Activated T-cell treated with anti-CD3 and anti-CD28 coated beads, Interleukin-2, amount 50 U/mL, for 24 hours (primary cell): Measurements from ENCODE around the gene FLNC.

Source experiments
- DNase-seq: peaks from one replicate; pipeline ENCODE4 v3.0.0-alpha.2; 2020
- H3K27ac Mint-ChIP-seq: 2 replicates; pipeline ENCODE4 v1.8.0; 2020; ENCODE audit warnings: mild to moderate bottlenecking, mixed read lengths
- H3K27me3 Mint-ChIP-seq: 2 replicates; pipeline ENCODE4 v1.8.0; 2020; ENCODE audit warnings: mixed read lengths
- H3K36me3 Mint-ChIP-seq: 2 replicates; pipeline ENCODE4 v1.8.0; 2020; ENCODE audit warnings: low read depth, mixed read lengths
- H3K4me1 Mint-ChIP-seq: 2 replicates; pipeline ENCODE4 v1.8.0; 2020; ENCODE audit warnings: low read depth, mixed read lengths
- H3K4me3 Mint-ChIP-seq: 2 replicates; pipeline ENCODE4 v1.8.0; 2020; ENCODE audit warnings: mild to moderate bottlenecking, moderate library complexity, mixed read lengths
- H3K9me3 Mint-ChIP-seq: 2 replicates; pipeline ENCODE4 v1.8.0; 2020; ENCODE audit warnings: mixed read lengths

The FLNC gene

DNA sequence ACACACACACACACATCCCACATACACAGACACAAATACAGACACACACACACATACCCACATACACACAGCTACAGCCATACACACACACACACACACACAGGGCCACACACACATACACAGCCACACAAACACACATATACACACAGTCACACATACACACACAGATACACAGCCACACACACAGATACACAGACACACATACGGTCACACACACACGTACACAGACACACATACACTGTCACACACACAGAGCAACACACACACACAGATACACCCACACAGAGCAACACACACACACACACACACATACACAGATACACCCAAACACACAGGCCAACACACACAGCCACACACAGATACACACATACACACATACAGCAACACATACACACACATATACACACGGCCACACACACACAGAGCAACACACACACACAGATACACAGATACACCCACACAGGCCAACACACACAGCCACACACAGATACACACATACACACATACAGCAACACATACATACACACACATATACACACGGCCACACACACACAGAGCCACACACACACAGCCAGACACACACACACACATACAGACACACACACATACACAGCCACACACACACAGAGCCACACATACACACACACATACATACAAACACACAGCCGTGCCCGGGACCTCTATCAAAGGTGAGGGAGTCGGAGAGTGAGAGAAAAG lies 58.0 kb downstream of the FLNC start:
- Mint-ChIP-seq H3K9me3 (no peaks in the 10 kb centered on the region), H3K36me3 (no peaks in the 10 kb centered on the region), H3K27ac (no peak overlapping the region), H3K4me1 (peaks cover 3% of the 10 kb centered on the region), H3K27me3 (peaks cover 24% of the 10 kb centered on the region), H3K4me3 (no peak overlapping the region)
- DNase-seq: no peak

DNA sequence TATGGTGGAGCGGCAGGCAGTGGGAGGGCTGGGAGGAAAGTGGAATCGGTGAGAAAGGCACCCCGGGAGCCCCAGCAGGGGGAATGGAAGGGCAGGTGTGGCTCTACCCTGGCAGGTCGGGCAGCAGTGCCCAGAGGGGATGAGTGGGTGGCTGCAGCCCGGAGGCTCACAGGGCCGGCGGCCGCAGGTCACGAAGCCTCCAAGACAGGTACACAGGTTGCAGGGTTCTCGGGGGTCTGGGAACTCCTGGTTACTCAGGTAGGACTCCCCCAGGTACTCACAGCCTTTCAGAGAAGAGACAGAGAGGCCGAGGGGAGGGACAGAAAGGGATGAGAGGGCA lies 58.5 kb downstream of the FLNC start:
- H3K36me3 Mint-ChIP-seq: no peaks in the 10 kb centered on the region
- peaks cover 24% of the 10 kb centered on the region for H3K27me3 Mint-ChIP-seq
- no peak overlapping the region for H3K27ac Mint-ChIP-seq
- no peak overlapping the region for H3K4me3 Mint-ChIP-seq
- no peaks in the 10 kb centered on the region for H3K9me3 Mint-ChIP-seq
- H3K4me1 Mint-ChIP-seq: peaks cover under 1% of the 10 kb centered on the region
- no peak for DNase-seq

DNA sequence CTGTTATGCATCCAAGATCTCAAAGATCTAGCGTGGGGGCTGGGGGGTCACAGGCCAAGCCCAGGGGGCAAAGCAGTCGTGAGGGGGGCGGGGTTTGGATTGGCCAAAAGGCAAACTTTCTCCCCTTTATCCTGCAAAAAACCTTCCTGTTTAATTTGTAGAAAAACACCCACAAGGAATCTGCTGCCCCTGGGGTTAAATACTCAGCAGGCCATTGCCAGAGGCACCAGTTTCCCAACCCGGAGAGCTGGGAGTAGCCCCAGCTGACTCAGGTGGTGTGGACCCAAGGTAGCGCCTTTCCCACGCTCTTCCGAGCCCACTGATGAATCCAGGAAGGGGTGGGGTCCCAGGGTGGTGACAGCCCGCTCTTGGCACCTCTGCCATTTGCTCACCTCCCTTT lies 58.9 kb downstream of the FLNC start:
- no peaks in the 10 kb centered on the region for H3K4me1 Mint-ChIP-seq
- DNase-seq: no peak
- H3K4me3 Mint-ChIP-seq: no peak overlapping the region
- no peak overlapping the region for H3K27ac Mint-ChIP-seq
- peaks cover 24% of the 10 kb centered on the region for H3K27me3 Mint-ChIP-seq
- no peaks in the 10 kb centered on the region for H3K9me3 Mint-ChIP-seq
- no peaks in the 10 kb centered on the region for H3K36me3 Mint-ChIP-seq

DNA sequence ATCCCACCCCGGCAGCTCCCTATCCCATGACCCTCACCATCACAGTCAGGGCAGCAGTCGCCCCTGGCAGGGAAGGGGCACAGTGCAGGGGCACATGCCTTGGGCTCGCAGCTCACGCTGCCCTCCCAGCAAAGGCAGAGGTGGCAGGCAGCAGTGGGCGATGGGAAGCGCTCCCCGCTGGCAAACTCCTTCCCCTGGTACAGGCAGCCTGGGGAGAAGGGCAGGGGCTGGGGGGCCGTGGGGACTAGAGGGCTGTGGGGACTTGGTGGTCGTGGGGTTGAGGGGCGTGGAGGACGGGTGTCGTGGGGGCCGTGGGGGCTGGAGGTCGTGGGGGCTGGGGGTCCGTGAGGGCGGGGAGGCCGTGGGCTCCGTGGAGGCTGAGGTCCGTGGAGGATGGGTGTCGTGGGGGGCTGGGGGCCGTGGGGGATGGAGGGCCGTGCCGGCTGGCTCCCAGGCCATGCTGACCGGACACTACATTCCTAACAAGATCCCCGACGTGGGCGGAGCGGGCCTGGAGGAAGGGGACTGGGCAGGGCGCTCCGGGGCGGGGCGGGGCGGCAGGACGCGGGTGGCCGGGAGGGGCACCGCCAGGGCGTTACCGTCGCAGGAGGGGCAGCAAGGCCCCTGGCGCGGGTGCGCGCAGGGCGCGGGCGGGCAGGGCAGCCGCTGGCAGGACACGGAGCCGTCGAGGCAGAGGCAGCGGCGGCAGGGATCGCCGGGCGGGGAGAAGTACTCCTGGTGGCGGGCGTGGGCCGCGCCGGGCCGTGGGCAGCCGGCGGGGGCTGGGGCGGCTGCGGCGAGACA lies 60.3 kb downstream of the FLNC start:
- H3K36me3 Mint-ChIP-seq: no peaks in the 10 kb centered on the region
- peaks cover 22% of the 10 kb centered on the region for H3K27me3 Mint-ChIP-seq
- no peaks in the 10 kb centered on the region for H3K9me3 Mint-ChIP-seq
- H3K27ac Mint-ChIP-seq: no peak overlapping the region
- no peaks in the 10 kb centered on the region for H3K4me1 Mint-ChIP-seq
- H3K4me3 Mint-ChIP-seq: no peak overlapping the region
- no peak for DNase-seq

DNA sequence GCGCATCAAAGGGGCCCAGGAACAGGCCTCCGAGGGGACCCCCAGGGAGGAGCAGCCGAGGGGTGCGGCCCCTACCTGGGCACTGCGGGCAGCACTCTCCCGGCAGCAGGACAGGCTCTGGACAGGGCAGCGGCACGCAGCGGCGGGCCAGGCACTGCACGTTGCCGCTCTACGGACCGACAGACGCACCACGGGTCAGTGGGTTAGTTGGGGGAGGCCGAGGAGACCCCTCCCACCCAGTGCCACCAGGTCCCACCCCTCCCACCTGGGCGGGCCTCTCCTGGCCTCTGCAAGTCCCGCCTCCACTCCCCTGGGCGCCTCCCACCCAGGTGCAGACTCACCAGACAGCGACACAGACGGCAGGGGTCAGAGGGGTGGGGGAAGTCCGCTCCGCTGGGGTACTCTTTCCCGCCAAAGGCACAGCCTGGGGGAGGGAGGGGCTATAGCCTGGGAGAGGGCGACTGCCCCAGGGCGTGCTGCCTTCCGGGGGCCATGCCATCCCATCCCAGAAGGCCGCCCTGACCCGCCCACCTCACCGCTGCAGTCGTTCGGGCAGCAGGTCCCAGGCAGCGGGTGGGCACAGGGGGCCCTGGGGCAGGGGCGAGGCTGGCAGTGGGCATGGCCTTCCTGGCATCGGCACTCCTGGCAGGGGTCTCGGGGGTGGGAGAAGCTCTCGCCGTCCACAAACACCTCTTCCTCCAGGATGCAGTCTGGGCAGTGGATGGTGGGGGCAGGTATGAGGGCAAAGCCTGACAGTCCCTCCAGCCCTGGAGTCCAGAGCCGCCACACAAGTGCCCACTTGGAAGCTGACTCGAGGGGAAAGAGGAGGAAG lies 61.1 kb downstream of the FLNC start:
- H3K9me3 Mint-ChIP-seq: no peaks in the 10 kb centered on the region
- no peak overlapping the region for H3K27ac Mint-ChIP-seq
- no peak for DNase-seq
- H3K4me3 Mint-ChIP-seq: no peak overlapping the region
- no peaks in the 10 kb centered on the region for H3K4me1 Mint-ChIP-seq
- H3K27me3 Mint-ChIP-seq: peaks cover 16% of the 10 kb centered on the region
- H3K36me3 Mint-ChIP-seq: no peaks in the 10 kb centered on the region

DNA sequence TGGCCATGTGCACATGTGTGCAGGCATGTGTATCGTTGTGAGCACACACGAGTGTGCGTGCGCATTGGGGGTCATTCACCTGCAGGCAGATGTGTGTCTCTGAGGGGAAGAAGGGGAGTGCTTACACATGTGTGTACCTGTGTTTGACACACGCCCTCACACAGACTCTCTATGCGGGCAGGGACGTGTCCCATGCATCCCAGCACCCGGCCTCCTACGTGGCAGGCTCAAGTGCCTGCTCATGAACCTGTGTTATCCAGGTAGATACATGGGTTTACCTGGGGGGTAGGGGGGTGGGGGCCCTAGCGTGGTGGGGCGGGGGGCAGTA lies 61.7 kb downstream of the FLNC start:
- H3K4me1 Mint-ChIP-seq: no peaks in the 10 kb centered on the region
- no peak overlapping the region for H3K27ac Mint-ChIP-seq
- H3K4me3 Mint-ChIP-seq: no peak overlapping the region
- peaks cover 16% of the 10 kb centered on the region for H3K27me3 Mint-ChIP-seq
- no peak for DNase-seq
- no peaks in the 10 kb centered on the region for H3K36me3 Mint-ChIP-seq
- H3K9me3 Mint-ChIP-seq: no peaks in the 10 kb centered on the region

DNA sequence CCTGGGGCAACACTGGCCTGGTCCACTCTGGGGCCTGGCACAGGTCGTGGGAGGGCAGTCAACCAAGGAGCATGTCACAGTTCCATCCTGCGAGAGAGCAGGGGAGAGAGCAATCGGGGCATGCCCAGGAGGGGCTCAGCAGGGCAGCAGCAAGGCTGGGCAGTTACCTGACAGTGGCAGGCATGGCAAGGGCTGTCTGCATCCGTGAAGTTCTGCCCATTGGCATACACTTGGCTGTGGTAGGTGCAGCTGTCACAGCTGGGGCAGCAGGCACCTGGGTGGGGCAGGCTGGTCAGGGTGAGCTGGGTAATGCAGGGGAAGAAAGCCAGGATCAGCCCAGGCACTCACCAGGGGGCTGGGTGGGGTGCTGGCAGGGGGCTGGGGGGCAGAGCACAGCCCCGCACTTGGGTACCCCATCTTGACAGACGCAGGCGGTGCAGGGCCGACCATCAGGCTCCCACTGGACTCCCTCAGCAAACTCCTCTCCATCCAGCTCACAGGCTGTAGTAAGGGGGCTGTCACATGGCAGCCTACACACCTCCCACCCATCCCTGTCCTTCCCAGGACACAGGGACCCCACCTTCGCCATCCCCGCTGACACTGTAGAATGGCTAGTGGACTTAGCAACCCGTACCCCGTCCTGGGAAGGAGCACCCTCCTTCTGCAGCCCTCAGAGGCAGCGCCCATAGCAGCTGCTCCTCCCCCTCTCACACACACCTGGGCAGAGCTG lies 62.5 kb downstream of the FLNC start:
- Mint-ChIP-seq H3K9me3 (no peaks in the 10 kb centered on the region), H3K4me3 (no peak overlapping the region), H3K27ac (no peak overlapping the region), H3K27me3 (peaks cover 16% of the 10 kb centered on the region), H3K36me3 (no peaks in the 10 kb centered on the region), H3K4me1 (no peaks in the 10 kb centered on the region)
- DNase-seq: no peak

DNA sequence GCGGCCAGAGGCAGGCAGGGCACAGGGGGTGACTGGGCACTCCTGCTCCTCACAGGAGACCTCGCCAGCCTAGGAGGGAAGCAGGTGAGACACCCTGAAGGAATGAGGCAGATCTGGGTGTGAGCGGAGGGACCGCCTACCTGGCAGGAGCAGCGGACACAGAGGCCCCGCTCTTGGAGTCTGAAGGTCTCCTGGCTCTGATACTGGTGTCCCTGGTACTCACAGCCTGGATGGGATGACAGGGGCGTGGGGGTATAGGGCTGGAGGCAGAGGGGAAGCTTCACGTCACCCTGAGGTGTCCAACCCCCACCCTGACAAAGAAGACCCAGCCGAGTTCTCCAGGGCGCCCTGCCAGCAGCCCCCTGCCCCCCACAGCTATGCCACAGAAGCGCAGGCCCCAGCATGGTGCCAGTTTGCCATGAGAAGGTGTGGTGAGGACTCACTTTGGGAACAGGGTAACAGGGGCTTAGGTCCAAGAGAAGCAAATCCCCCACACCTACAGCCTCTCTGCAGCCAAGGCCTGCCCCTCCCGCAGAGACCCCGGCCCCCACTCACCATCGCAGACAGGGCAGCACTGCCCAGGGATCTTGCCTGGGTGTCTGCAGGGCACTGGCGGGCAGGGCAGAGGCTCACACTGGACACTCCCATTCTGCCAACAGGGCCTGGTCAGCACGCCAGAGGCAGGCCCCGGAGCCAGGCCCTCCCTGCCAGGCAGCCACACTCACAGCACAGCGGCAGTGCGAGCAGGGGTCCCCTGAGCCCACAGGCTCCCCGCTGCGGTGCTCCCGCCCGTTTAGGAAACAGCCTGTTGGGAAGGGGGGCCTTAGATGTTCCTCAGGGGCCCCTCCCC lies 63.3 kb downstream of the FLNC start:
- no peak overlapping the region for H3K4me3 Mint-ChIP-seq
- no peaks in the 10 kb centered on the region for H3K4me1 Mint-ChIP-seq
- H3K27ac Mint-ChIP-seq: no peak overlapping the region
- H3K36me3 Mint-ChIP-seq: no peaks in the 10 kb centered on the region
- peaks cover 16% of the 10 kb centered on the region for H3K27me3 Mint-ChIP-seq
- H3K9me3 Mint-ChIP-seq: peaks cover under 1% of the 10 kb centered on the region
- no peak for DNase-seq

DNA sequence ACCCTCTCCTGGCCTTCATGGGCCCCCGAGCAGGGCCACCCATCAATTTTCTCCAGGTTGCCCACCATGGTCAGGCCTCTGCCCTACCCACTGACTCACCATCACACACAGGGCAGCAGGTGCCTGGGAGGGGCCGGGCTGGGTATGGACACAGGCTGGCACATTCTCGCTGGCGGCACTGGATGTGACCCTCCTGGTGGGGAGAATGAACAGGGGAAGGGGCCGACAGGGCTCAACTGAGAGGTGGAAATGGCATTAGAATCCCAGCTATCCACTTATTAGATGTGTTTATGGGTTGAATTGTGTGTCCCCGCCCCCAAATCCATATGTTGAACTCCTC lies 63.9 kb downstream of the FLNC start:
- peaks cover 16% of the 10 kb centered on the region for H3K27me3 Mint-ChIP-seq
- DNase-seq: no peak
- no peaks in the 10 kb centered on the region for H3K36me3 Mint-ChIP-seq
- peaks cover 3% of the 10 kb centered on the region for H3K9me3 Mint-ChIP-seq
- H3K4me3 Mint-ChIP-seq: no peak overlapping the region
- no peaks in the 10 kb centered on the region for H3K4me1 Mint-ChIP-seq
- no peak overlapping the region for H3K27ac Mint-ChIP-seq

DNA sequence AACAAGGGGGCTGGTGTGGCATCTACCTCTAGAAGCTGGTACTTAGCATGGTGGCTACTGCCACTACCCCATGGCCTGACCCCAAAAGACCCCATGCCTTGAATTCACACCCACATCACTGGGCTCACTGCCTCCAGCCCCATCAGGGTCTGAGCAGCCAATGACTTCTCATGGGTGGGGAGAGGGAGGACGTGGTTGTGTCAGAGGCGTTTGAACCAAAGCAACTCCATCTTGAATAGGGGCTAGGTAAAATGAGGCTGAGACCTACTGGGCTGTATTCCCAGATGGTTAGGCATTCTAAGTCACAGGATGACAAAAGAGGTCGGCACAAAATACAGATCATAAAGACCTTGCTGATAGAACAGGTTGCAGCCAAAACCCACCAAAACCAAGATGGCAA lies 65.1 kb downstream of the FLNC start:
- Mint-ChIP-seq H3K4me3 (no peak overlapping the region), H3K27me3 (peaks cover 7% of the 10 kb centered on the region), H3K27ac (no peak overlapping the region), H3K9me3 (peaks cover 3% of the 10 kb centered on the region), H3K4me1 (no peaks in the 10 kb centered on the region), H3K36me3 (no peaks in the 10 kb centered on the region)
- no peak for DNase-seq

DNA sequence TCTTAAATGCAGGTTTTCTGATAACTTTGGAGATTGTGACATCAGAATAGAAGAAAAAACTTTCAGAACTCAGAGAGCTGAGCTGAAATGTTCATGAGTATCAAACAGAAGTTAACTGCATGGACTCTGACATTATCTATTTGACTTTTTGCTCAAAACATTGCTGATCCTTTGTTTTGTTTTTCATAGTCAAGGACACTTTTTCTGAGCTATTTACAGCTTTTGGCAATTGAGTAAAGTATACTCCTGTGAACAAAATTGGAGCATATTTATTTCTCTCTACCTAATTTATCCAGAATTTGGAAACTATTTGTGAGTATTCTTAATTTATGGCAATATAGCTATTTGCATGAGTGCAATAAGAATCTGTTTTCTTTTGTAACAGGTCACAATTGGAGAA lies 69.2 kb downstream of the FLNC start:
- H3K36me3 Mint-ChIP-seq: no peaks in the 10 kb centered on the region
- no peak overlapping the region for H3K4me3 Mint-ChIP-seq
- H3K27ac Mint-ChIP-seq: no peak overlapping the region
- peaks cover 5% of the 10 kb centered on the region for H3K27me3 Mint-ChIP-seq
- H3K4me1 Mint-ChIP-seq: no peaks in the 10 kb centered on the region
- H3K9me3 Mint-ChIP-seq: peaks cover 3% of the 10 kb centered on the region
- no peak for DNase-seq

DNA sequence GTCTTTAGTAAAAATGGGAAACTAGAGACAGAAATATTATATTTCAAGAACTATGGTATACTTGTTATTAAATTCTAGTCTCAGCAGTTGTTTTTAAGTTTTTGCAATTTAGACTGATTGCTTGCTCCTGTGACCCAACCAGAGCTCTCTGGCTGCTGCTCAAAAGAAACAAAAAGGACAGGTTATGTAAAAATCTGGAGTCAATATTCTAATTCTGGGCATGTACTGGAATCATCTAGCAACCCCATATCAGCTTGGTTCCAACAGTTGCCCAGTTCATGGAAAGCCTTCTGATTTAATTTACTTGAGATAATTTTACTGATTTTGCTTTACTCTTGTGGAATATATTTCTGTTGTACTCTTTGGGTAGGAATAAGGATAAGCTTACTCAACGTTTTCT lies 70.0 kb downstream of the FLNC start:
- H3K27ac Mint-ChIP-seq: no peak overlapping the region
- no peaks in the 10 kb centered on the region for H3K36me3 Mint-ChIP-seq
- H3K9me3 Mint-ChIP-seq: peaks cover 3% of the 10 kb centered on the region
- no peak for DNase-seq
- no peak overlapping the region for H3K4me3 Mint-ChIP-seq
- no peaks in the 10 kb centered on the region for H3K4me1 Mint-ChIP-seq
- H3K27me3 Mint-ChIP-seq: peaks cover 8% of the 10 kb centered on the region

DNA sequence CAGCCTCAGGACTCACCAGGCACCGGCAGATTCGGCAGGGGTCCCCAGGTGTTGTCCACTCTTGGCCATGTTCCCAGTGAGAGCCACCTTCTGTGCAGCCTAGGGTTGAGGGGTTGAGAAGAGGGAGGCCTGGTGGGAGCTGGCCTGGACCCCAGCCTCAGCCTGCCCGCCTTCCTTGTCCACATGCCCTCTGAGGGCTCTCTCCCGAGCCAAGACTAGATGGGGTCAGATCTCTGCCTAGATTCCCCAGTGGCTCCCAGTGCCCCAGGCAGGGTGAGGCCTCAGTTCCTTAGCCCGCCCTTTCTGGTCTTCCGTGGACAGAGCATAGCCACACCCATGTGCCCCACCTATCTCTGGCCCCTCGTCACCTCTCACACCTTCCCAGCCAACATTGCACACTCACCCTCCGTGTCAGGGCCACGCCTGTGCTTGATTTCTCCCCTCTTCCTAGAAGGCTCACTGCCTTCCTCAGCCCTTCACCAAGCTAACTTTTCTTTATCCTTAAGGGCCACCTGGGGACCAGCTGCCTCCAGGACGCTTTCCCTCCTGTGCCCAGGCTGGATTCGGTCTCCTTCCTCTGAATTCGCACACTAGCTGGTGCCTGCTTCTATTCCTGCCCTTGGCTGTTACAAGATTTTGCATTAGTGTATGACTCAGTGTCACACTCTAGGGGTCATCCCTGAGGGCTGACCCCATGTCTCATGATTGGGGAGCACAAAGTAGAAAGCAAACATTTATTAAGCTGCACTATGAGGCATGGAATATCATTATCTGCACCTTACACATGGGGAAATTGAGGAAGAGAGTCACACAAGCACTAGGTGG lies 72.8 kb downstream of the FLNC start:
- peaks cover 3% of the 10 kb centered on the region for H3K9me3 Mint-ChIP-seq
- no peaks in the 10 kb centered on the region for H3K36me3 Mint-ChIP-seq
- peaks cover 22% of the 10 kb centered on the region for H3K27me3 Mint-ChIP-seq
- no peaks in the 10 kb centered on the region for H3K4me1 Mint-ChIP-seq
- H3K4me3 Mint-ChIP-seq: no peak overlapping the region
- DNase-seq: no peak
- H3K27ac Mint-ChIP-seq: no peak overlapping the region
